DMS53 treated with DMSO at 0.1 percent for 48 hours (cell line): ENCODE data around the gene BAZ2B.

ENCODE experiments used
- DNase-seq: peaks from one replicate; lab custom pipeline; 2025; ENCODE audit not compliant: unreplicated experiment; lab: John Stamatoyannopoulos, UW

Gene BAZ2B

DNA sequence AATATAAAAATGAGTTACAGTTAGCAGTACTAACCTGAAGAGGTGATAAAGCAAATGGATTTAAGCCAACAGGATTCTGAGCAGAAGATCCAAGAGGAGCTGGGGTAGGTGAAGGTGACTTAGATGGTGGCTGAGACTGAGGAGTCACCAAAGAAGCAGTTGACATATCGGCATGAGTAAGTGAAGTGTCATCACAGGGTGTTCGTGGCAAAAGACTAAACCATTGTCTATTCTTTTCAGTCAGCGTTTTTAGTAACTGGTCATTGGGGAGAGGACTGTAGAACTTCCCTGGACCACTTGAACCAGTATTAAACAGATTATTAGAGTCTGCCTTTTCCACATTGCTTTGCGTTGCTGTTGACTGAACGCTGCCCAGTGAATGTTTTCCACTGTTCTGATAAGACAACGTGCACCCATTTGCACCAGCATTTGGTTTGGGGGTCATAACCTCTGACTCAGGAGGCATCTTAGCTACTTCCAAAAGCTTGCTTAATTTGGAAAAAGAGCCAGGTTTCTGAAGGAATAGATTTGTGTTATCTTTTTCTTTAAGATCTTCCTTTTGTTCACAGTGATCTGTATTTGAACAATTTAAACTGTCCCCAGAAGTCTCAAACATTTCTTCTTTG is 266.6 kb downstream of the BAZ2B start:
- no peak for DNase-seq

DNA sequence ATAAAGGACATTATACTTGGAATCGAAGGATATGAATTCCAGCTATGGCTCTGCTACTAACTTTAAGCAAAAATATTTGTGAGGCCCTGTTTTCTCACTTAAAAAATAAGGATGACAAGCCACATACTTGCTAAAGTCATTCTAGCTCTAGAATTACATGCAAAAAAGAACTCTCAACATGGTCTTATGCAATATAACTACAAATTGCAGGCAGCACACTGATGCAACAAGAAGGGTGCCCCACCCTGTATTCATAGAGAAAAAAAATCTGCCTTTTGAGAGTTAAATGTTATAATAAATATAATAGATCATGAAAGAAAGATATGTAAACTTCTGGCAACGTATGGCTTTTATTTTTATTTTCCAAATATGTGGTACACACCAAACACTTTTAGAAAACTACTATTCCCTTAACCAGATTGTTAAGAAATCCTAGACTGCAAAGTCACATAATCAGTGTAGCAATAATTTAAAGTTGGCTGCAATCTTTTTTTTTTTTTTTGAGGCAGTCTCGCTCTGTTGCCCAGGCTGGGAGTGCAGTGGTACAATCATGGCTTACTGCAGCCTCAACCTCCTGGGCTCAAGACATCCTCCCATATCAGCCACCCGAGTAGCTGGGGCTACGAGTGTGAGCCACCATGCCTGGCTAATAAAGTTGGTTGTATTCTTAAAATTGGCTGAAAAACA is 289.6 kb downstream of the BAZ2B start:
- no peak for DNase-seq

DNA sequence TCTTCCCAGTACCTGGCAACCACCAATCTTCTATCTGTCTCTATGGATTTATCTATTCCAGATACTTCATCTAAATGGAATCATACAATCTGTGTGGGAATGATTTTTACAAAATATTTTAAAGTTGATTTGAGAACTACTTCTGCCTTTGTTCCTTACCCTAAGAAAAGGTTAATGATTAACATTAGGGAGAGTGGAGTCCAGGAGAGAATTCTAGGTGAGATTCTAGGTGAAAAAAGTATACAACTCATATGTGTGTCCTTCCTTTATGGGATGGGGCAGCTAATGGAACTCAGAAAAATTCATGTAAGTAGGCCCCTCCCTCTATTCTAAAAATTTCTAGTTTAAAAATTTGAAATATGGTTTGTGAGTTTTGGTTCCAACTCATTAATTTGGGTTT is 293.9 kb downstream of the BAZ2B start:
- DNase-seq: no peak

DNA sequence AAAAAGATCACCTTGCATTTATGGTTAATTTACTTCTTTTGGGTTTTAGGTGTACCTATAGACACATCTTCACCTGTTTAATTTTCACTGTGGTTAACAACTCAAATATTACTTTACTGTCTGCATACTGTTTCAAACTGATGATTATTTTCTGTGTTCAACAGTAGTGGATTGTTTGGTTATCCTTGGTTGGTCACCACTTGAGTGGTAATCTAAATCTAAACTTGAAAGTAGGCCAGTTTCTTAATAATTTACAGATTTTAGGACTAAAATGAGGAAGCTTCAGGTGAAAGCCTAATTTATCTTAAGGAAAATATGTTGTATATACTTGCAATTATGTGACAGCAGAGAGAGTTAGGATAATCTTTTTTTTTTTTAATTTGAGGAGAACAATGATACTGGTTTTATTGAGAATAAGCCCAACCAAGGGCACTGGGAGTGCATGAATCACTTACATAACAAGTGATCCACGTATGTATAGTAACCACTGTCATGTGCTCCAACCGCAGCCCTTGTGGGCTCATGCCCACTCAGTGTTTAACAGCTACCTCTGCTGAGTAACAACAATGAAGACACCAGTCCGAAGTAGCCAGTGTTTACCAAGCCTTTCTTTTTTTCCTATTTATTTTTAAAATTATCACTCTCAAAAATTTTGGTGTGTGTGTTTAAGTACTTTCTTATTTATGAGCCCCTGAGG is 298.8 kb downstream of the BAZ2B start:
- DNase-seq: no peak

DNA sequence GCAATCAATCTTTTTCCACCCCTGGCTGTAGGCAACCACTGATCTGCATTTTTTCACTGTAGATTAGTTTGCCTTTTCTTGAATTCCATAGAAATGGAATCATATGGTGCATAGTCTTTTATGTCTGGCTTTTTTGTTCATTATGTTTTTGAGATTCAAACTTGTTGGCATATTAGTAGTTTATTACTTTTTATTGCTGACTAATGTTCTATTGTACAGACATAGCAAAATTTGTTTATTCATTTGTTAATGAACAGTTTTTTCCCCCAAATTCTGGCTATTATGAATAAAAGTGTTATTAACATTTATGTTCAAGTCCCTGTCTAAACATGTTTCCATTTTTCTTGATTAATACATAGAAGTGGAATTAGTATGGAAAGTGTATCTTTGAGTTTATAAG is 308.4 kb downstream of the BAZ2B start:
- DNase-seq: no peak

GRCh38 chr2:159300586-159300985 is 315.8 kb downstream of the BAZ2B start:
- no peak for DNase-seq

DNA sequence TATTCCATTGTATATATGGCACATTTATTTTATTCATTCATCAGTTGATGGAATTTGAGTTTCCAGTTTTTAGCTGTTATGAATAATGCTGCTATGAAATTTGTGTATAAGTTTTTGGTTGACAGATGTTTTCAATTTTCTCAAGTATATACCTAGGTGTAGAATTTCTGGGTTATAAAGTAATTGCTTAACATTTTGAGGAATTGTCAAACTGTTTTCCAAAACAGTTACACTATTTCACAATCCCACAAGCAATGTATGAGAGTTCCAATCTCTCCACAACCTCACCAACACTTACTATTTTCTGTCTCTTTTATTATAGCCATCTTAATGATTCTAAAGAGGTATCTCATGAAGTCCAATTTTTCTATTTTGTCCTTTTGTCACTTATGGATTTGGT is 317.4 kb downstream of the BAZ2B start:
- no peak for DNase-seq

- peak; percentile 56 for DNase-seq
These were observed 319.2 kb downstream of the BAZ2B start for GRCh38 chr2:159297042-159297707.

DNA sequence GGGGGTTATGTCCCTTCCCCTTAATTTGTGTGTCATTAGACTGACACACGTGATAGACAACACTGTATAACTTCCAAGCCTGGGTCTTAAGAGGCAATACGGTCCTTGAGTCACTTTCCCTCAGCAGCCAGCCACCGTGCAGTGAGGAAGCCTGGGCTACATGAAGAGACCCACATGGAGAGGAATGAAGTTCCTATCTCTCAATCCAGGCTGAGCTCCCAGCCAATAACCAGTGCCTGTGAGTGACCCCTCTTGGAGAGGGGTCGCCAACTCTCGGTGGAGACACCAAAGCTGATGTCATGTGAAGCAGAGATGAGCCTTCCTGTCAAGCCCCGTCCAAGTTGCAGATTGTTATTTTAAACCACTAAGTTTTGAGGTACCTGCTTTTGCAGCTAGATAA is 324.2 kb downstream of the BAZ2B start:
- DNase-seq: no peak

GRCh38 chr2:159290289-159290907 is 325.9 kb downstream of the BAZ2B start:
- peak; percentile 67 for DNase-seq

DNA sequence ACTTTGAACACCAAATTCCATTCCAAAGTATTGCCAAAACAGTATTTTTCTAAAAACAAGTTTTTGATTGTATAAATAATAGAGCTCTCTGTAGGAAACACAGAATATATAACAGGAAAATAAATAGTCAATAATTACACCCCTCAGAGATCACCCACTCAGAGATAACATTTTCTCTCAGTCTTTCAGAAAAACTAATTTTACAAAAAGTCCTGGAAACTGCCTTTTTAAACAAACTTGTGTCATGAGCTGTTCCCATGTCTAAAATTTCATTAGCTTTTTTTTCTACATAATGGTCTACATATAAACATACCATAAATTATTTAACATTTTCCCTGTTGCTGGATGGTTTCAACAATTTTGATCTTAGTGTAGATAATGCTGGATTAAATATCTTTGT is 328.6 kb downstream of the BAZ2B start:
- no peak for DNase-seq

GRCh38 chr2:159286709-159287441 is 329.5 kb downstream of the BAZ2B start:
- DNase-seq: peak; percentile 97

GRCh38 chr2:159285929-159286708 is 330.2 kb downstream of the BAZ2B start, which contains the start of gene WDSUB1:
Gene WDSUB1, minus strand, starts transcription at chr2:159286703. Its CDS starts 3,634 bp downstream, at chr2:159283069.
- DNase-seq: peak; percentile 58

DNA sequence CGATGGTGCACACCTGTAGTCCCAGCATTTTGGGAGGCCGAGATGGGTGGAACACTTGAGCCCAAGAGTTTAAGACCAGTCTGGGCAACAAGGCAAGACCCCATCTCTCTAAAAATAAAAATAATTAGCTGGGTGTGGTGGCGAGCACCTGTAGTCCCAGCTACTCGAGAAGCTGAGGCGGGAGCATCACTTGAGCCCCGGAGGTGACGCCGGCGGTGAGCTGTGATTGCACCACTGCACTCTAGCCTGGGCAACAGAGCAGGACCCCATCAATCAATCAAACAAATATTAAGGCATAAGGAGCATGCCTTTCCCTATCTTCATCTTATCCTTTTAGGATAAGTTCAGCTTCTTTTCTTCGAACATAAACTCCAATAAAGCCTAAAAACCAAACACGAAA is 330.9 kb downstream of the BAZ2B start:
- no peak for DNase-seq

DNA sequence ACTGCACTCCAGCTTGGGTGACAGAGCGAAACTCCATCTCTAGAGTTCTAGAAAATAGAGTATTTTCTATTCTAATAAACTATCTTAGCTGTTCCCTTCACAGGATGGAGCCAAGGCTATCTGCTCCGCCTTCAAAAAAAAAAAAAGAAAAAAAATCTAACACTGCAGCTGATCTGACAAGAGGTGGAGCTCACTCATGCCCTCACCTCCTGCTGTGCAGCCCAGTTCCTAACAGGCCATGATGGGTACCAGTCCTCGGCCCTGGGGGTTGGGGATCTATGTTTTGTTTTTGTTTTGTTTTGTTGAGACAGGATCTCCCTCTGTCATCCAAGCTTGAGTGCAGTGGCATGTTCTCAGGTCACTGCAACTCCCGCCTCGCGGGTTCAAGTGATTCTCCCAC is 332.8 kb downstream of the BAZ2B start:
- no peak for DNase-seq

GRCh38 chr2:159281002-159281401 is 335.3 kb downstream of the BAZ2B start:
- DNase-seq: no peak

DNA sequence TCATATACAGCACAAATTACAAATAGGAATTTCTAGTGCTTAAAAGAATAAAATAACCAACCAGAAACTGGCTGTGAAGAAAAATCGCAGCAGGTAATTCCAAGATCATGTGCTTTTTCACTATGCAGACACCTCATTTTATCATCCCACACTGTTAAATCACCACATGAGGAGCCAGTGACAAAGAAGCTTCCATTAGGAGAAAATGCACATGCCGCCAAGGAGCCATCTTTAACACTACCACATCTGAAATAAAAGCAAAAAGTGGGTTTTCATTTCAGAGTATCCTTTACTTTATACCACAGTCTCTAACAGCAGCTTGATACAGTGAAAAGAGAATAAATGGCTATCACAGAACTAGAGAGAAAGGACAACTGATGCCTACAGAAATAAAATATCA is 336.6 kb downstream of the BAZ2B start:
- DNase-seq: no peak

- no peak for DNase-seq
These were observed 341.2 kb downstream of the BAZ2B start for GRCh38 chr2:159275111-159275510.

GRCh38 chr2:159272156-159272555 is 344.2 kb downstream of the BAZ2B start:
- DNase-seq: no peak
